ENCODE measurements around the gene CHRNB1. TPM values are rescaled to one million over a fixed set of nuclear protein-coding genes. Genes with fewer than 3 reads are reported as not detected.

The CHRNB1 gene
- total and polyA plus RNA-seq, 2 experiments from 2014 or later: 11.1 to 11.2 TPM

GRCh38 chr17:7421186-7421585 lies 23.7 kb upstream of the CHRNB1 start (continued):
- no peak for TF ChIP-seq ETS1 (IDR thresholded peaks at IDR 0.05)

- Mint-ChIP-seq H3K9me3 (no peaks in the 10 kb centered on the region), H3K36me3 (ENCODE audit: low read depth) (no peaks in the 10 kb centered on the region), H3K4me3 (no peak overlapping the region; the same call in 2 of the 3 replicates), H3K27me3 (ENCODE audit: insufficient read depth, low read depth, poor library complexity) (peaks cover 21% of the 10 kb centered on the region), H3K27ac (no peak overlapping the region), H3K4me1 (peaks cover 20% of the 10 kb centered on the region)
- no peaks in the 10 kb centered on the region for H3K4me1 ChIP-seq (ENCODE audit: insufficient read depth)
- H2AFZ ChIP-seq: no peak overlapping the region
- H3K9me2 ChIP-seq (ENCODE audit: insufficient read depth): no peaks in the 10 kb centered on the region
- H3K79me2 ChIP-seq (replicated peaks; ENCODE audit: insufficient read depth): no peaks in the 10 kb centered on the region
- DNase-seq (ENCODE audit: low spot score) (no peak), ATAC-seq (no peak)
- H3K4me2 ChIP-seq: no peak overlapping the region
- H3K27me3 ChIP-seq (ENCODE audit: insufficient read depth): no peaks in the 10 kb centered on the region
- no peak for TF ChIP-seq ZNF462 (CRISPR knock-in tag; IDR thresholded peaks at IDR 0.05)
- no peak for TF ChIP-seq POLR2AphosphoS5 (IDR thresholded peaks at IDR 0.05; ENCODE audit: low read depth)
- no peak for TF ChIP-seq STAT1 (IDR thresholded peaks at IDR 0.05; ENCODE audit: unreplicated experiment)
- no peak overlapping the region for H3K27ac ChIP-seq (ENCODE audit: low read depth)
- no peaks in the 10 kb centered on the region; the same call in 1 of the 2 replicates for H4K20me1 ChIP-seq (replicated peaks; ENCODE audit: insufficient read depth)
- no peaks in the 10 kb centered on the region for H3K36me3 ChIP-seq (ENCODE audit: insufficient read depth)
- no peak overlapping the region for H3K4me3 ChIP-seq
- H3F3A ChIP-seq (replicated peaks; ENCODE audit: low read depth): no peaks in the 10 kb centered on the region
Measured at GRCh38 chr17:7423679-7424078, 21.2 kb upstream of the CHRNB1 start.

All from GM23338 (cell line).